Measurements from ENCODE around the gene AKAP3. TPM values are rescaled to one million over a fixed set of nuclear protein-coding genes. Genes with fewer than 3 reads are reported as not detected.

The AKAP3 gene
- total RNA-seq, 4 donors from 2014 or later = 1.6 to 1.8 TPM; not detected in 2

DNA sequence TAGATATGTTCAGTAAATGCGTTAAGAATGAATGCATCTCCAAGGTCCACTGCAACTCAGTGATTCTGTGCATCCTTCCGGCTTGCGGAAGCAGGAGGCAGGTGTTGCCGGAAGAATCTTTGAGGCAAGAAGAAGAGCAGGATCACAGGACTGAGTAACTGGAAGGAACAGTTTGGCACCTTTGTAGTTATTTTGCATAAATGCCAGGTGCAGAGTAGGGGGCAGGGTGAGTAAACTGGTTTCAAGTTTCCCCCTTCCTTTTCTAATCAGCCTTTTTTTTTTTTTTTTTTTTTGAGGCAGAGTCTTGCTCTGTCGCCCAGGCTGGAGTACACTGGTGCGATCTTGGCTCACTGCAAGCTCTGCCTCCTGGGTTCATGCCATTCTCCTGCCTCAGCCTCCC is 64.6 kb downstream of the AKAP3 start:
- Histone ChIP-seq H3K4me3 (no peak overlapping the region), H3K9me3 (no peaks in the 10 kb centered on the region), H3K27ac (no peak overlapping the region), H3K4me1 (no peaks in the 10 kb centered on the region), H3K27me3 (no peaks in the 10 kb centered on the region), H3K36me3 (no peaks in the 10 kb centered on the region)
- DNase-seq = no peak
- 76 to 78% methylated on average over 4 to 6 of the region's 6 CpGs for WGBS, 2 donors (ENCODE audit: low coverage in 1 of 2)
- intact Hi-C loops (cut with DNase I; ENCODE audit: low total_unique reads) = no loop called here
- in situ Hi-C loops (cut with MboI; ENCODE audit: low pct_ligation_motif_present in 1 of 4, low pct_unique_long_range_greater_than_20kb in 1 of 4, low sequenced_read_pairs in 3 of 4) = loop anchor here in 3 of 4 donors (25.0 kb wide), 1 partner anchor 178 kb away; no protein-coding TSS in a partner anchor
- TF ChIP-seq POLR2AphosphoS5 (IDR thresholded peaks at IDR 0.05) (no peak), EP300 (IDR thresholded peaks at IDR 0.05; ENCODE audit: low read depth) (no peak), POLR2A (IDR thresholded peaks at IDR 0.05) (no peak)
- TF ChIP-seq, protein P1, sequence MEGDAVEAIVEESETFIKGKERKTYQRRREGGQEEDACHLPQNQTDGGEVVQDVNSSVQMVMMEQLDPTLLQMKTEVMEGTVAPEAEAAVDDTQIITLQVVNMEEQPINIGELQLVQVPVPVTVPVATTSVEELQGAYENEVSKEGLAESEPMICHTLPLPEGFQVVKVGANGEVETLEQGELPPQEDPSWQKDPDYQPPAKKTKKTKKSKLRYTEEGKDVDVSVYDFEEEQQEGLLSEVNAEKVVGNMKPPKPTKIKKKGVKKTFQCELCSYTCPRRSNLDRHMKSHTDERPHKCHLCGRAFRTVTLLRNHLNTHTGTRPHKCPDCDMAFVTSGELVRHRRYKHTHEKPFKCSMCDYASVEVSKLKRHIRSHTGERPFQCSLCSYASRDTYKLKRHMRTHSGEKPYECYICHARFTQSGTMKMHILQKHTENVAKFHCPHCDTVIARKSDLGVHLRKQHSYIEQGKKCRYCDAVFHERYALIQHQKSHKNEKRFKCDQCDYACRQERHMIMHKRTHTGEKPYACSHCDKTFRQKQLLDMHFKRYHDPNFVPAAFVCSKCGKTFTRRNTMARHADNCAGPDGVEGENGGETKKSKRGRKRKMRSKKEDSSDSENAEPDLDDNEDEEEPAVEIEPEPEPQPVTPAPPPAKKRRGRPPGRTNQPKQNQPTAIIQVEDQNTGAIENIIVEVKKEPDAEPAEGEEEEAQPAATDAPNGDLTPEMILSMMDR (IDR thresholded peaks at IDR 0.05) = no peak

DNA sequence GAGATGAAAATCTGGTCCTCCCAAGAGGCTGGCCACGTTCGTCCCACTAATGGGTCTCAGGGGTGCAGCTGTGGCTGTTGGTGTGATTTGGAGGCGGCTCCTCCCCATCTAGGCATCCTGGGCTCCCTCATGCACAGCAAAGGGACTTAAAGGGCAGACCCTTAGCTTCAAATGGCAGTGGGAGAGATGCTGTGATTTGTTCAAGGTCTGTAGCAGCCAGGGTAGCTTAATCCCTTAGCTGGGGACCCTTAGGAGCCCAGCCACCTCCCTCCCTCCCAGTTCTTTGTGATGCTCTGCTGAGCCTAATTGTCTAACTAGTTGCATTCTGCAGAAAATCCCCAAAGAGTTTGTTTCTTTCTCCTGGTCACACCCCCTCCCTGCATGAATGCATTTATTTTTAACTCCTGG is 68.6 kb downstream of the AKAP3 start:
- intact Hi-C loops (cut with DNase I; ENCODE audit: low total_unique reads) = no loop called here
- no peaks in the 10 kb centered on the region for H3K36me3 ChIP-seq
- no peaks in the 10 kb centered on the region for H3K9me3 ChIP-seq
- no peak for DNase-seq
- WGBS, 2 donors (ENCODE audit: low coverage in 1 of 2) = 55% methylated on average over 3 of the region's 3 CpGs; no CpG with 5 or more reads in 1 of the 2 donors
- H3K4me3 ChIP-seq = no peak overlapping the region
- H3K27me3 ChIP-seq = peaks cover 3% of the 10 kb centered on the region
- no peak overlapping the region for H3K27ac ChIP-seq
- TF ChIP-seq POLR2A (IDR thresholded peaks at IDR 0.05) (no peak), EP300 (IDR thresholded peaks at IDR 0.05; ENCODE audit: low read depth) (no peak), POLR2AphosphoS5 (IDR thresholded peaks at IDR 0.05) (no peak)
- TF ChIP-seq, protein P1 (IDR thresholded peaks at IDR 0.05) = no peak
- in situ Hi-C loops (cut with MboI; ENCODE audit: low pct_ligation_motif_present in 1 of 4, low pct_unique_long_range_greater_than_20kb in 1 of 4, low sequenced_read_pairs in 3 of 4) = loop anchor here in 3 of 4 donors (25.0 kb wide), 1 partner anchor 182 kb away; no protein-coding TSS in a partner anchor
- no peaks in the 10 kb centered on the region for H3K4me1 ChIP-seq

DNA sequence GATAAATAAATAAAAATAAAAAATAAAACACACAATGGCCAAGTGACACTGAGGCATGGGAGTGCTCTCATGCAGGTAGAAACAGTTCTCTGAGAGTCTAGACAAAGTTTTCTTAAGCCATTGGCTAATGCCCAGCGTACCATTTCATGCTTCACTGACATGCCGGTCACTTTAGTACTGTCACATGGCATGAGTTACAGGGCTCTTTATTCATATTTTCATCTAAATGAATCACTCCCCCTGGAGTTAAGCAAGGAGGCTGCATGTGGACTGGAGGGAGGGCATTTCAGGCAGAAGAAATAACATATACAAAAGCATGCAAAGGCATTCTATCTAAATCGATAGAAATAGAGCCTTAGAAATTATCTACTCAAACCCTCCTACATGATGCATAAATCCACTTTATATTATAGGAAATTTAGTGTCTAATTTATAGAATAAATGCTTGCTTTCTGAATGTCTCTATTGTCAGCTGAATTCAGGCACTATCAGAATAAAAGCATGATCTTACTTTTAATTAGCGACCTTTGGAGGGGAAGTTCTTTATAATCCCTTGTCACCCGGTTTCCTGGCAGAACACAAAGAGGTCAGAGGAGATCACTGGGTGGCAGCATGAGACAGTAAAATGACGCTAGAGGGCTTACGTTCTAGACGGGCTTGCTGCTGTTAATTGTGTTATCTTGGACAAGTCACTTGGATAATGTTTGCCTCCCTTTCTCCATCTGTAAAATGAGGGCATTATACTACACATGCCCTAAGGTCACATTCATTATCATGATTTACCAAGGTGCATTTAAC is 69.3 kb downstream of the AKAP3 start:
- no peak overlapping the region for H3K4me3 ChIP-seq
- peak; percentile 25 for DNase-seq
- no peaks in the 10 kb centered on the region for H3K4me1 ChIP-seq
- in situ Hi-C loops (cut with MboI; ENCODE audit: low pct_ligation_motif_present in 1 of 4, low pct_unique_long_range_greater_than_20kb in 1 of 4, low sequenced_read_pairs in 3 of 4) = loop anchor here in 3 of 4 donors (25.0 kb wide), 1 partner anchor 183 kb away; no protein-coding TSS in a partner anchor
- intact Hi-C loops (cut with DNase I; ENCODE audit: low total_unique reads) = no loop called here
- H3K36me3 ChIP-seq = no peaks in the 10 kb centered on the region
- no peaks in the 10 kb centered on the region for H3K9me3 ChIP-seq
- 32 to 40% methylated on average over 4 to 8 of the region's 8 CpGs for WGBS, 2 donors (ENCODE audit: low coverage in 1 of 2)
- H3K27ac ChIP-seq = no peak overlapping the region
- no peak for TF ChIP-seq POLR2AphosphoS5 (IDR thresholded peaks at IDR 0.05)
- TF ChIP-seq, protein P1 (IDR thresholded peaks at IDR 0.05) = peak; percentile 7 to 40 (median 21)
- peaks cover 3% of the 10 kb centered on the region for H3K27me3 ChIP-seq

DNA sequence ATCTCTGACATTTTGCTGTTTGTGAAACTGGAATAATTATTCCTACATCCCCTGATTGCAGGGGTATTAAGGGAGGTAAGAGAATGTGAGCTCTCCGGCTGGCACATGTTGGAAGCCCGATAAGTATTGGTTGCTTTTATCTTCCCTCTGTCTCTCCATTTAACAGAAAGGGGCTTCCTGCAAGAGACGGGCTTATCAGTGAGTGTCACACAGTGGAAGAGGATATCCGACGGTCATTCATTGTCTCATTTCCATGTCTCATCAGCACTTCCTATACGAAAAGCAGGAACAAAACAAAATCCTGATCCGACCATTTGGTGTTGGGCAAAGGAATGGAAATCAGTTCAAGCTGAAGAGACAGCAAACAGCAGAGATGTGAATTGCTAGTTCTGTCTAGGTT is 76.2 kb downstream of the AKAP3 start:
- 89 to 97% methylated on average over 5 to 7 of the region's 7 CpGs for WGBS, 2 donors (ENCODE audit: low coverage in 1 of 2)
- in situ Hi-C loops (cut with MboI; ENCODE audit: low pct_ligation_motif_present in 1 of 4, low pct_unique_long_range_greater_than_20kb in 1 of 4, low sequenced_read_pairs in 3 of 4) (no loop called here), intact Hi-C loops (cut with DNase I; ENCODE audit: low total_unique reads) (loop anchor here (1.0 kb wide), 1 partner anchor 27 kb away; no protein-coding TSS in a partner anchor)
- no peak overlapping the region for H3K4me3 ChIP-seq
- TF ChIP-seq, protein P1 (IDR thresholded peaks at IDR 0.05) = no peak
- H3K27ac ChIP-seq = no peak overlapping the region
- H3K27me3 ChIP-seq = peaks cover 3% of the 10 kb centered on the region
- no peaks in the 10 kb centered on the region for H3K36me3 ChIP-seq
- H3K4me1 ChIP-seq = no peaks in the 10 kb centered on the region
- no peaks in the 10 kb centered on the region for H3K9me3 ChIP-seq
- no peak for DNase-seq
